CD4-positive, alpha-beta T cell treated with Interleukin-10 for 1 hour (primary cell): ENCODE data around the gene RANBP3.
"Not testable (repeated sequence)": the region's sequence is repeated elsewhere in the genome, so short reads cannot be mapped to it uniquely, and the experiment has no call there.

Source experiments
- DNase-seq: peaks from one replicate; pipeline ENCODE4 v3.0.0-alpha.2; 2020

RANBP3 gene

DNA sequence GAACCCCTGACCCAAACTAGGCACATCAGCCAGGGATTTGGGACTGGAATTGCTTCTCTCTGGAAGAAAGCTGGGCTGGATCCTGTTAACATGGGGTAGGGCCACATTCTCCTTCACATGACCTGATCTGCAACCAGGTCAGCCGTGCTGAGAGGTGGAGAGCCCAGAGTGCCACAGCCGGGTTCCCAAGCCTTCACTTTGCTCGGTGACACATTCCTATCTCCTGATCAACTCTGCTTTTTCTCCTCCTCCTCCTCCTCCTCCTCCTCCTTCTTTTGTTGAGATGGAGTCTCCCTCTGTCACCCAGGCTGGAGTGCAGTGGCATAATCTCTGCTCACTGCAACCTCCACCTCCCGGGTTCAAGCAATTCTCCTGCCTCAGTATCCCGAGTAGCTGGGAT, 7.9 kb upstream of the RANBP3 start:
- DNase-seq = not testable (repeated sequence)

DNA sequence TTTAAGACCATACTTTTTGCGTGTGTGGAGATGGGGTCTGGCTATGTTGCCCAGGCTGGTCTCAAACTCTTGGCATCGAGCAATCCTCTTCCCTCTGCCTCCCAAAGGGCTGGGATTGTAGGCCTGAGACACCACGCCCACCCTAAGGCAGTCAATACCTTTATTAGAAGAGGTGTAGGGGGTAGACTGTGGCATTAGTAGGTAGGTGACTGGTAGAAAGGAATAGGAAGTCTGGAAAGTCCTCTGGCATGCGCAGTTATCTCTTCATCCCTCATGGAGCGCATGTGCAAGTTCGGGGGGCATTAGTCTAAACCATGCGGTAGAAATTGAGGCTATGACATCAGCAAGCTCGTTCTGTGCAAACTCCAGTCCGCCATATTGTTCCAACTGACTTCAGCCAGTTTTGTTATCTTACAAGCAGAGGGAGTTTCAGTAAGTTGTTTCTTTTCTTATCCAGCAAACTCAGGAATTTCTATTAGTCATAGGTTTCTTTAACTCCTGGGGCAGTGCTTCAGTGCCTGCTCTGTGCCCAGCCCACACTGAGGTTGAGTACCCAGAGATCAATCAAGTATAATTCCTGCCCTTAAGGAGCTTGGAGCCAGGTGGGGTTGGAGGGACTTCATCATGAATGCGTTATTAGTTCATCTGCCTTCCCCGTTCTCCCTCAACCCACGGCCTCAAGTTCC, 7.3 kb upstream of the RANBP3 start:
- no peak for DNase-seq

DNA sequence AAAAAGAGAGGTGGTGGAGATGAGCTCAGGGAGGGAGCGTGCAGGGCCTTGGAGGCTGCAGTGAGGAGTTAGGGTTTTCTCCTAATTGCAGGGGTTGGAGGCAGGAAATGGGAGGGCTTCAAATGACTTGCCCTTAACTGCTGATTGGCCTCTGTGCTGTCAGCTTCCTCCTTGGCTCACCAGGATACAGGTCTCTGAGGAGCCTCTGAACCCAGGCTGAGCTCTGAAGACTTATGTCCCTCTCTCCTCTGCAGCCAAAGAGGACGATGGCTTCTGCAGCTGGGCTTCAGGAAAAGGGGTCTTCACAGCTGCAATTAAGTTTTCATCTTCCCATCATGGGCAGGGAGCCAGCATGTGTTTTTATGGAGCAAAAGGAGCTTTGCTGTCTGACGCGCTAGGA, 6.7 kb upstream of the RANBP3 start:
- no peak for DNase-seq

DNA sequence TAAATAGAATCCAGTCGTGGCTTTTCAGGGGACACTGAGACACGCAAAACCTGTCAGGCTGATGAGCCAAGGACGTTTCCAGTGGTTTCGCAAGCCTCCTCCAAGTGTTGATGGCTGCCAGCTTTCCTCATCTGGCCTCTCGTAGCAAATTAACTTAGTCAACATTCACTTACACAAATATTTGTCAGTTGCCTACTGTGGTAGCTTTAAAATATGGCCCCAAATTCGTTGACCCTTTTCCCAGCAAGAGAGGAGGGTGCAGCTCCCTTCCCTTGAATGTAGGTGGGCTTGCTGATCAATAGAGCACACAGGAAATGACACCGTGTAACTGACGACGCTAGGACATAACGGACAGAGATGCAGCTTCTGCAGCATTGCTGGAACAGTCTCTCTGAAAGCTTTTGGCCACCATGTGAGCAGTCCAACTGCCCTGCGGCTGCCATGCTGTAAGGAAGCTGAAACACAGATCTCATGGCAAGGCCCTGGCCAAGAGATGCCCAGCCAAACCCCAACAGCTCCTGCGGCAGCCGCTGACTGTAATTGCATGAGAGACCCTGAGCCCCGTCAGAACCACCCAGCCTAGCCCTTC, 5.5 kb upstream of the RANBP3 start:
- DNase-seq = no peak

DNA sequence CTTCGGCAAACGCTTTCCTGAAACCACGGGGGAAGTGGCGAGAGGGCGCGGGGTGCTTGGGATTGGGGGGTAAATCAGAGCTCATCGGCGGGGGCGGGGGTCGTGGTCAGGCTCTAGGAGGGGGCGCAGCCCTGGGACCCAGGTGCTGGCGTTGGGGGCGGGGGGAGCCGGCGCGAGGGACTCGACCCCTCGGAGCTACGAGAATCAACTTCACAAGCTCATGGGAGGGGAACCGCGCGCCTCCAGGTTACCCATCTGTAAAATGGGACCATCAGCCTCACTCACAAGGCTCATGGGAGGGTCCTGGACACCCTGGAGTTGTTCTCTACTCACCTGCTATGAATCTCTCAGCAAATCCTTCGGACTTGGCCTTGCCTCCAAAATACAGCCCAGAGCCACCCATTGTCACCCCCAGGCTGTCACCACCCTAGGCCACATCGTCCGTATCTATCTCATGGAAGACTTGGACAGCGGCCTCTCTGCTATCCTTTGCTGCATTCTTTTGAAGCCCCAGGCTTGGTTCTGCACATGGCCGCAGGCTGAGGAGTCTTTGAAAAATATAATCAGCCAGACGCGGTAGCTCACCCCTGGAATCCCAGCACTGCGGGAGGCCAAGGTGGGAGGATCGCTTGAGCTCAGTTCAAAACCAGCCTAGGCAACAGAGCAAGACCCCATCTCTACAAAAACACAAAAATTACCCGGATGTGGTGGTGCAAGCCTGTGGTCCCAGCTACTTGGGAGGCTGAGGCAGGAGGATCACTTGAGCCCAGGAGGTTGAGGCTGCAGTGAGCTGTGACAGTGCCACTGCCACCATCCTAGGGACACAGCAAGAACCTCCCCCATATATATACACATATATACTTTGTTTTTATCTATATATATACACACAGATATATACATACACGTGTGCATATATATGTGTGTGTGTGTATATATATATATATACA, 939 bp upstream of the RANBP3 start:
- DNase-seq = no peak

DNA sequence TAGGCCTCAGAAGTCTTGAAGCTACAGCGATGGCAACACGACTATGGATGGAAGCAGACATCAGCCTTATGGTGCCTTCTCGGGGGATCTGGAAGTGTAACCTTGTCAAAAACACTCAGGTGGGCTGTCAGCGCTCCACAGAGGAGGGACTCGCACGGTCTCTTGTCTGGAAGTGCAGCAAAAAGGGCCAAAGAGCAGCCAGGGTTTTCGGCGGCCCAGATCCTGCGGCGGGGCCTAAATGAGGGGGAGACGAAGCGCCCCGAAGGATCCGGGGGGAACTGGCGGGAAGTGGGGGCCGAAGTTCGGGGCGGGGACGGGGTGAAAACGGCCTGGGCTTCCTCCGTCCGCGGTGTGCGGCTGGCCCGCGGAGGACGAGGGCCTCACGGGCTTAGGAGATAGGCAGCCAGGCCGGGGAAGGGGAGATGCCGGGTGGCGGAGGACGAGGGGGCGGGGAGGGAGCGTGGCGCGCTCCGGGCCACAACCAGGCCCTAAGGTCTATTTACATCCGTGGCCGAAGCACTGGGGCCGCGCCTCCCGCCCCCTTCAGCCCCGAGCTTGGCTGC, 637 bp downstream of the RANBP3 start:
- no peak for DNase-seq

DNA sequence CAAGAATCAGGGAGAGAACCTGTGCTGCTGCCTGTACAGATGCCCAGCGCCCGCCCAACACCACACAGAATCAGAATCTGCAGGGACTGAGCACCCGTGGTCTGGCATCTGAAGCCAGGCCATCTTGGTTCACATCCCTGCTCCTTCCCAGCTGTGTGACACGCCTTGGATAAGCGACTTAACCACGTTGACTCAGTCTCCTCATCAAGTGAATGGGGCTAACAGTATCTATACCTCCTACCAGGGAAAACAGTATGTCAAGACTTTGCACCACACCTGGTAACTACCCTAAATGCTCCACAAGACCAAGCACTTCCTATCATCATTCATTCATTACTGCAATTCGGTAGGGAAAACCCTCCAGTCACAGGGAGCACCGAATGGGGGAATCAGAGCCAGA, 1.2 kb downstream of the RANBP3 start:
- DNase-seq = no peak

DNA sequence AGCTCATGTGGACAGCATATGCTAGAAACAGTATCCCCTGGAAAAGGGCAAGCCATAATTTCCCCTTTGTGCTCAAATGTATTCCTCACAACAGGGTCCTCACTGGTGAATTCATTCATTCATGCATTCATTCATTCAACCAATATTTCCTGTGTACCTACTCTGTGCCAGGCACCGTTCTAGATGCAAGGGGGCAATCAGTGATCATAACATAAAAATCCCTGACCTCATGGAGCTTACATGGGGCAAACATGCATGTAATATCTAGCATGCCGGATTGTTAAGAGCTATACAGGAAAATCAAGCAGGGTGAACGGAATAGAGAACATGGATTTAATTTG, 2.6 kb downstream of the RANBP3 start:
- DNase-seq = no peak

DNA sequence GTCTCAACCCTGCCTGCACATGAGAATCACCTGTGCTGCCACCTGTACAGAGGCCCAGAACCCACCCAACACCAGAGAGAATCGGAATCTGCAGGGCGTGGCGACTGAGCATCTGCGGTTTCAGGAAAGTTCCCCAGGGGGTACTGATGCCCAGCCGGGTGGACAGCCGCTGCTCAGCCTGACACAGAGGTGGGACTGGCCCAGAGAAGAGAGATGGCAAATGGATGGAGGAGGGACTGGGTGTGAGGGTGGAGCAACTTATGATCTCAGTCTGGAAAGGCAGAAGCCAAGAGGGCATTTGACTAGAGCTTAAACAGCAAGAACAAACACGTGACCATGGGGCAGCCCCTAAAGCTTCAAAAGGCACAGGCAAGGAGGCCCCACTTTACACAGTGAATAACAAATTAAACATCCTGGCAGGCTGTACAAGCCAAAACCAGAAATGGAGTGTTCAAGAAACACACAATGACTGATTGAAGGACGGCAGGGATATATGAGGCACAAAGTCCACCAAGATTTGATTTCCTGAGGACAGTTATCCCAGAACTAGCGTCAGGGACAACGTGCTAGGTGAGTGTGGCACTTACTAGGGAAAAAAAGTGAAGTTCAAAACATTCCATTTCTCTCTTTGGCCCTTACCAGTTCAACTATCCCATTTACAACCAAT, 3.1 kb downstream of the RANBP3 start:
- peak; percentile 53 for DNase-seq

DNA sequence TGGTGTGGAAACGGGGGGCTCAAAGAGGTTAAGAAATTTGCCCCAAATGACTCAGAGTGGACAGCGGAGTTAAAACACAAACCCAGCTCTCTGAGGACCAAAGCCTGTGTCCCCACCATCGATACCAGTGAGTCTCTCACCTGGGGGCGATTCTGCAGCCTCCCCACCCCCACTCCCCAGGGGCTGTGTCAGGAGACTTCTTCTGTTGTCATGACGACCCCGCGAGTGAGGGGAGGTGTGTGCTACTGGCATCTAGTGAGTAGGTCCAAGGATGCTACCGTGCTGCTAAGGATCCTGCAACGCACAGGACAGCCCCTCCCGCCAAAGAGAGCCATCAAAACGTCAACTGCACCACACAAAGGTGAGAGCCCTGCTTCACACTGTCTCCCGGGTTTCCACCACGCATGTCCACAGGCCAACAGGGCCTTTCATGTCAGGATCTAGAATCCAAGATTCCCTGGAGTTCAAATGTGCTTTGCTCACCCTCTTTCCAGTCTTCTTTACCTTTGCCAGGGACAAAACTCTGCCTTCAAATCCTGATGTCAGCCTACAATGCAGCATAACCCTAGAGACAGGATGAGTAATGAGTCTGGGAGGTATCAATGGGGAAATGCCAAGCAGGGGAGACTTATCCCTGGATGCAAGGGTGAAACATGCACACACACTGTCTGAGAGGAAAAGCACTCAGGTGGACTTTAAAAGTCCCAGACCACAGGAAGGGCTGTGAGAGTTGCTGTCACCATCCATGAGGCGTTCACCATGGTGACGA, 3.9 kb downstream of the RANBP3 start:
- no peak for DNase-seq

DNA sequence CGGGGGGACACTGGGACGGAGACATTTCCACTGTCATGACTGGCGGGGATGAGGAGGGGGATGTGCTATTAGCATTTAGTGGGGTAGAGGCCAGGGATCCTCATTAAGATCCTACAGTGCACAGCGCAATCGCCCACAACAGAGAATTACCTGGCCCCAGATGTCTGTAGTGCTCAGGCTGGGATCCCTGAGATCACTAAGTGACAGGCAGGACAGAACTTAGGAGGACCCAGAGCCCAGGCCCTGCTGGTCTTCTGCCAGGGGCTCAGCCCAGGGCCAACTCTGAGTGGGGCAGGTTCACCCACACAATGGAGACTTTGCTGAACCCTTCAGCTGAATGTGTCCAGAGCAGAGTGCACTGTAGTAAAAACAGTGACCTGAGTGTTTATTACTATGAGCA, 4.6 kb downstream of the RANBP3 start:
- no peak for DNase-seq

DNA sequence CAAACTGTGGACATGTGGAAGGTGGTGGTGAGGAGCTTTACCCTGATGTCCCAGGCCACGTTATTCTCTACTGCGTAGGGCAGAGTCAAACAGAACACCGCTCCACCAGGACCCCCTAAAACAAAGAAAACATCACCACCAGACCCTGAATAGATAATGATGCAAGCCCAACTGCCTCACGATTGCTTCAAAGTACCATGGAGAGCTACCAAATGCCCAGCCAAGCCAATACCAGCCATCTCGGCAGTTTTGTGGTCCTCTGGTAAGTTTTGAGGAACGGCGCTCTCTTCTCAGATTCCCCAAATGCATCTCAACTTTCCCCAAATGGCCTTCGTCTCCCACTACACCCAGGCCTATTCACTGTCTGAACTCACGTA, 5.6 kb downstream of the RANBP3 start:
- DNase-seq = no peak

DNA sequence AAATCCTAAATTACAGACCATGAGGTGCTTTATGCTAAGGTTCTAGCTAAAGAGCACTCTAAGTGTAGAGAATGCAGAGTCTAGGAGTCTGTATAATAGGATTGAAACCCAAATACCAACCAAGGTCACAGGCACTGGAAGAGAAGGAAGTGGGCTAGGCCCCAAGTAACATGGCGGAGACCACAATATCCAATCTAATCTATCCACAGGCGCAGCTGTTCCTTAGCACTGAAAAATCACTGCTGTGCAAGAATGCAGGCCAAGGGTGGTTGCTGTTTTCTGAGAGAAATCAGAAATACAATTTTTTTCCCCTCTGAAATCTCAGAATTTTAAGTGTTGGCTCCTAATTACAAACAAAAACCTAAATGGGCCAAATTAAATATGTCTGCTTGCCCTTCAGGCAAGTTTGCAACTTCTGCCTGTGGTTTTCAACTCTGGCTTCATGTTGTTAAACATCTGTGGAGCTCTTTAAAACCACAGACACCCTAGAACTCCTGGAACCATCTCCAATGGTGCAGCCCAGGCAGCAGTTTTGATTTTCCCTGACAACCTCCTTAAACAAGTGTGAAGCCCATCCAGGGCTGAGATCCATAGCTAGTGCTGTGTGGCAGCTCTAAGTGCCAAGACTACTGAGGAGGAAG, 6.1 kb downstream of the RANBP3 start:
- DNase-seq = no peak

DNA sequence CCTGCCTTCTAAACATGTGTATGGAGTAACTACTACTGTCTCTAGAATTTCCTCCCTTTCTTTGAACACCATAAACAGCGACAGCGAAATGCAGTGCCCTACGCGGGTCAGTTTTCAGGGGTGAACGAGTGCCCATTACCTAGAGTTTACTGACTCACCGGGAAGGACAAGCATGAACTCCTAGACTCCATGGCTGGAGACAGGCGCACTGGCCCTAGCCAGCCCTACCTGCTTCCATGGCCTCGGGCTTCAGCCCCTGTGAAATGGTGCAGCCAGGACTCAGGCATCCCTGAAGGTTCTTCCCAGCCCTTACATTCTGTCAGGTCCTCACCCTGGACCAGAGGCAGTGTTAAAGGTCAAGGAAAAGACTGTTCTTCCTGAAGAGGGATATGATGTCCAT, 8.5 kb downstream of the RANBP3 start:
- DNase-seq = no peak

DNA sequence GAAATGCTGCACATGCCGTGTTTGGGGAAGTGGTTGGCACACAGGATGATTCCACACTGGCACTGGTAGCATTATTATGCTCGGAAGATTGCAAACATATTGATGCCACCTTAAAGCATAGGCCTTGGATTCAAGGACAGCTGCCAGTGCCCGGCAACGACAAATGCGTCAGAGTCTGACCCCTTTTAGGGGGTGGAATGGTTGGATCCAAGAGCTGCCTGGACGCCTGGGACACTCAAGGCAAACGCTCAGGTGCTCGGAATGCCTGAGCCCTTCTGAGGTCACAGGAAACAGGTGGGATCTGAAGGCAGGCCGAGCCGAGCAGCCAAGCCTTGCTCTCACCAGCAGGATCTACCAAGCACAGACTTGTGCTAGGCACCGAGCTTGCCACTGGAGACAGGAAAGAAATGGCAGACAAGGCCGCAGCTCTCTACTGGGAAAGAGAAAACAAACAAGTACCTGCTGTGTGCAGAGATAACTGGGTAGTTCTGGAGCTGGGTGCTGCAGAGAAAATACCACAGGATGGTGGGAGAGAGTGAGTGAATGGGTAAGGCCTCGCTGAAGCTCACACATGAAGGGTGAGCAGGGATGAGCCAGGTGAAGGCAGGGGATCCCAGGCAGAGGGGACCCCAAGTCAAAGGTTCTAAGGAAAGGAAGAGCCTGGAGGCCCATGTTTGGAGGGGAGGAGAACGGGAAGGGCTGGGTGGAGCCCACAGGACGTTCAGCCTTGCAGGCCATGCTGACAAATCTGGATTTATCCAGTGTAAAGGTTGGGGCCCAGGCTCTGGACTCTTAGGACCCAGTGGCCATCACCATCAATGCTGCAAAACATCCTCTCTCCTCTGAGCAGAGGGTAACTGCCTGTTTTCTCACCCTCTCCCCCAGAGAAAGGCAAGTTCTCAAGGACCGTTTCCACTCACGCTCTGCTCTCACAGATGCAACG, 9.2 kb downstream of the RANBP3 start:
- no peak for DNase-seq

DNA sequence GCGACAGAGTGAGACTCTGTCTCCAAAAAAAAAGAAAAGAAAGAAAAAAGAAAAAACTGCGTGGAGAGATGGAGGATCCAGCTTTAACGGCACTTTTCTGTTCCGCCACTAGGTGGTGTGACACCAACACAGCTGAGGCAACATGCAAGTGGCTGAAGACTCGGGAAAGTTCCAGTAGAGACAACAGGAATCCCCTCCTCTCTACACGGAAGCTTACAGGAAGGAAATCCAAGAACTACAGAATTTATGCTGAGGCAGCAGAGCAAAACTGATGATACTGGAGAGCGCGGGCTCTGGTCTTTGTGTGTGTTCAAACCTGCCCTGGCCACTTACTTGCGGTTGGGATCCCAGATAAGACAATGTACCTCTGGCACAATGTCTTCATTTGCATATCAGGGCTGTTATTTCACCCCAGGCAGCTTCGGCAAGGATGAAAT, 9.9 kb downstream of the RANBP3 start:
- DNase-seq = peak; percentile 72

DNA sequence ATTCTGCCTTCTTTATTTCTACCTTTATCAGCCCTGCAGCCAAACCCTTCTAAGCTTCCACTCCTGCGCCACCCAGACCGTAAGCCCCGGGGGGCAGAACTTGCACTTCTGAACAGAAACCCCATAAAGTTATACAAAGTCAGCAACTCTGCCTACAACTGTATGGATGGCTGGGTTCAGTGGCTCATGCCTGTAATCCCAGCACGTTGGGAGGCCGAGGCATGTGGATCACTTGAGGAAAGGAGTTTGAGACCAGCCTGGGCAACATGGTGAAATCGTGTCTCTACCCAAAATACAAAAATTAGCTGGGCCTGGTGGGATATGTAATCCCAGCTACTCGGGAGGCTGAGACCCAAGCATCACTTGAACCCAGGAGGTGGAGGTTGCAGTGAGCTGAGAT, 10.4 kb downstream of the RANBP3 start:
- no peak for DNase-seq

DNA sequence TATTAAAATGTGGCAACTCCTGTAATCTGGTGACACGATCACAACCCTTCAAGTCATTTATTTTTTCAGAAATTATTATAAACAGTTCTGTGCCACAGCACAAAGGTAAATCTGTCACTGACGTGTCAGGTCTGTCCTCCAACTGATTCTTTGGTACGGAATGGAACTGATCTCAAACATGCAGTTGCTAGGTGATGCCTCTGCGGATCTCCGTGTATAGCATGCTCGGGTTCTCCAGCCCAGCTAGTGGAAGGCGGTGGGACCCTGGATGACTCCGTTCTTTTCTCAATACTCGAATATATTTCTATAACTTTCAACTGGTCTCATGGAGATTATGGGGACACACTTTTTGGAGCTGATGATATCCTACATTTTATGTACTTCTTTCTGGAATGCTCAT, 11.0 kb downstream of the RANBP3 start:
- DNase-seq = no peak

DNA sequence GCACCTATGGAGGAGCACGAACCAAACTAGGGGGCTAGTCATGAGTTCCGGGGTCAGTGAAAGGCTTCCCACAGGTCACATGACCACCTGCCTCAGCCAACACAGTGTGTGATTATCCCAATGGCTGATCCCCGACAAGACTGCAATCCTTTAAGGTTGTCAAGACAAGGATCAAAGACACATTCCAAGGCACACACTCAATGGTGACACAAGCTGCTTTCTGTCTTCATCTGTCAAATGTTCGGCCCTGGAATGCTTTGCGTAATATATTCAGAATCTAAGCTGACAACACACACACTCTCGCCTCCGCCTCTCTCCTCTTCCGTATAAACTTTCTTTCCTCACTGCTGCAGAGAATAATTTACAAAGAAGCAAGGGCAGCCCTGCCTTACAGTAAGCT, 11.7 kb downstream of the RANBP3 start:
- no peak for DNase-seq

DNA sequence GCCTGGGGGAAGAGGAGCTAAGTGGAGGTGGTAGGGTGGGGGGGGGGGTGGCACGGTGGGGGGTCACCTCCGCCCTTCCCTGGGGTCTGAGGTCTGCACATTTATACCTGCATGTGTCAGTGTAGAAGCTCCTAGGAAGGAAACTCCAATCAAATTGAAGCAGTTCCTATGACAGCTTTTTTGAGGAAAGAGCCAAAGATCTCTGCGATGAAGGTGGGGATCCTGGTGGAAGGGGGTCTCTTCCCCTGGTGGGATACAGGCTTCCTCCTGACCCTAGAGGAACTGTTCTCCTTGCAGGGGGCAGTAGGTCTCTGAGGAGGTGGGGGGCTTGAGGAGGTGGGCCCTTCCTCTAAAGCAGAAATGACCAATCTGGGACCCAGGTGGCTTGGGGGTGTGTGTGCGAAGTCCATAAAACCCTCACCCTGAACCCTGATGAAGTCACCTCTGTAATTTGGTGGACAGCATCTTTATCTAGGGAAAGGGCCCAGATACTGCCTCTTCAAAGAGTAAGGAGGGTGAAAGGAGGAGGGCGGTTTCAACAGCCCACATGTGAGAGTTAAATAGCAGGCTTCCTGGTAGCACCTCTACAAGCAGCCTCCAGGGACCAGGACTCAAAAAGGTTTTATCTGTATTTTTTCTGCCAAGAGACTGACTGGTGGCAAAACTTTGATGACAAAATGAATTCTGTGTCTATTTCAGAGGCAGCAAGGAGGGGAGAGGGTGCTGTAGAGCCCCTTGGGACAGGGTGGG, 12.9 kb downstream of the RANBP3 start:
- no peak for DNase-seq
